Measurements from ENCODE around the gene IFT20.
A peak's percentile ranks its signal among the peaks of the same experiment; 100 is the strongest.
"Not testable (repeated sequence)": the region's sequence is repeated elsewhere in the genome, so short reads cannot be mapped to it uniquely, and the experiment has no call there.

IFT20 gene

DNA sequence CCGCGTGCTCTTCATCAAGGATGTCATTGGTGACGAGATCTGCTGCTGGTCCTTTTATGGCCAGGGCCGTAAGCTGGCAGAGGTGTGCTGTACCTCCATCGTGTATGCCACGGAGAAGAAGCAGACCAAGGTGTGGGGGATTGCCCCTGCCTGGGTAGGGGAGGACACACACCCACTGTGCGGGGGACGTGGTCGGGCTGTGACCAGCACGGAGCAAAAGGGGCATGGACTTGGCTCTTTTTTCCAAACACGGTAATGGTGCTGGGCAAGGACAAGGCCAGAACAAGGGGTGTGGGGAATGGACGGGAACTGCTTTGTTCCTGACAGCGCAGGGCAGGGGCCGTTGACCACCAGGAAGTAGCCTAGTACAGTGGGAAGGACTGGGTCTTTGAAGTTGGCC lies 7.0 kb upstream of the IFT20 start:
- TF ChIP-seq, protein P1, sequence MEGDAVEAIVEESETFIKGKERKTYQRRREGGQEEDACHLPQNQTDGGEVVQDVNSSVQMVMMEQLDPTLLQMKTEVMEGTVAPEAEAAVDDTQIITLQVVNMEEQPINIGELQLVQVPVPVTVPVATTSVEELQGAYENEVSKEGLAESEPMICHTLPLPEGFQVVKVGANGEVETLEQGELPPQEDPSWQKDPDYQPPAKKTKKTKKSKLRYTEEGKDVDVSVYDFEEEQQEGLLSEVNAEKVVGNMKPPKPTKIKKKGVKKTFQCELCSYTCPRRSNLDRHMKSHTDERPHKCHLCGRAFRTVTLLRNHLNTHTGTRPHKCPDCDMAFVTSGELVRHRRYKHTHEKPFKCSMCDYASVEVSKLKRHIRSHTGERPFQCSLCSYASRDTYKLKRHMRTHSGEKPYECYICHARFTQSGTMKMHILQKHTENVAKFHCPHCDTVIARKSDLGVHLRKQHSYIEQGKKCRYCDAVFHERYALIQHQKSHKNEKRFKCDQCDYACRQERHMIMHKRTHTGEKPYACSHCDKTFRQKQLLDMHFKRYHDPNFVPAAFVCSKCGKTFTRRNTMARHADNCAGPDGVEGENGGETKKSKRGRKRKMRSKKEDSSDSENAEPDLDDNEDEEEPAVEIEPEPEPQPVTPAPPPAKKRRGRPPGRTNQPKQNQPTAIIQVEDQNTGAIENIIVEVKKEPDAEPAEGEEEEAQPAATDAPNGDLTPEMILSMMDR (conservative IDR thresholded peaks at IDR 0.05; ENCODE audit: low read depth, low read length): no peak
- no peak for DNase-seq (ENCODE audit: low read depth)
- no peak overlapping the region for H3K4me3 ChIP-seq (ENCODE audit: low read depth, low read length)

DNA sequence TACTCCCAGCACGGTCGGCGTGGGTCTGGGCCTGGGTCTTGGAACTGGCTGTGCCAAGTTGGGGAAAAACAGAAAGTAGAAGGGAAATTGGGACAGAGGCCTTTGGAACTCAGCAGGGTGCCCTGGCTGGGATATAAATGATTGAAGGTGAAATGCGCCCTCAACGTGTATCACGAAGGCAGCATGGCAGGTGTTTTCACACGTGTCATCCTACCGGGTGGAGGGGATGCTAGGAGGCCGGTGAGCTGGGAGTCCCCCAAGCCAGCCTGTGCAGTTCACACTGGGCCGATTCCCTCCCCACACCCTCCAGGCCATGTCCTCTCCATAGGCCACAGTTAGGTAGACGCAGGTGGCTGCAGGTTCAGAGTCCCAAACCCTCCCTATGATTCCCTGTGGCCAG lies 6.2 kb upstream of the IFT20 start:
- H3K4me3 ChIP-seq (ENCODE audit: low read depth, low read length): no peak overlapping the region

DNA sequence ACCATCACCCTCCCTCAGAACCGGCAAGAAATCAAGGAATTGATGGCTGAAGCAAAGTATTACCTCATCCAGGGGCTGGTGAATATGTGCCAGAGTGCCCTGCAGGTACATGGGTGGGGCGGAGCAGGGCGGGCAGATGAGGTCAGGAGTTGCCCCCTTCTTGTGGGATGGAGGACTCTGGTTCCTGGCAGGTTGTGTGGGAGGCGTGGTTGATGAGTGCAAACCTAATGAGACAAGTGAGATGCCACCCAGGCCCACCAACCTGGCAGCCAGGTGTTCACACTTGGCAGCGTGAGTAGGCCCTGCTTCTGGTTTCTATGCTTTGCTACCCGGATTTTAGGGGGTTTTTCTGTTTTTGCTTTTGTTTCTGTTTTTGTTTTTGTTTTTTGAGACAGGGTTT lies 5.1 kb upstream of the IFT20 start:
- no peak overlapping the region for H3K4me3 ChIP-seq (ENCODE audit: low read depth, low read length)
- TF ChIP-seq, protein P1 (conservative IDR thresholded peaks at IDR 0.05; ENCODE audit: low read depth, low read length): no peak
- no peak for DNase-seq (ENCODE audit: low read depth)

More for the DNA sequence above, 6.2 kb upstream of the IFT20 start:
- DNase-seq (ENCODE audit: low read depth): no peak
- TF ChIP-seq, protein P1 (conservative IDR thresholded peaks at IDR 0.05; ENCODE audit: low read depth, low read length): no peak

DNA sequence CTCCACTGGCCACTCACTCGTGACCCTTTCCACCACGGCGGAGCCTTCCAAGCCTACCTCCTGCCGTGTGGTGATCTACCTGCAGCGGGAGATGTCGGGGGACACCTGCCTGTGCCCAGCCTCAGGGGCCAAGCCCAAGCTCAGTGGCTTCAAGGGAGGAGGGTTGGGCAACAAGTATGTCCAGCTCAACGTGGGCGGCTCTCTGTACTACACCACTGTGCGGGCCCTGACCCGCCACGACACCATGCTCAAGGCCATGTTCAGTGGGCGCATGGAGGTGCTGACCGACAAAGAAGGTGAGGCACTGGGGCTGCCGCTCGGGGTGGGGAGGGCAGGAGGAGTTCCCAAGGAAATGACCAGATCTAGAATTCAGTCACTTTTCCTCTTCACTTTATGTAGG lies 4.2 kb upstream of the IFT20 start:
- no peak overlapping the region for H3K4me3 ChIP-seq (ENCODE audit: low read depth, low read length)
- TF ChIP-seq, protein P1 (conservative IDR thresholded peaks at IDR 0.05; ENCODE audit: low read depth, low read length): no peak
- no peak for DNase-seq (ENCODE audit: low read depth)

DNA sequence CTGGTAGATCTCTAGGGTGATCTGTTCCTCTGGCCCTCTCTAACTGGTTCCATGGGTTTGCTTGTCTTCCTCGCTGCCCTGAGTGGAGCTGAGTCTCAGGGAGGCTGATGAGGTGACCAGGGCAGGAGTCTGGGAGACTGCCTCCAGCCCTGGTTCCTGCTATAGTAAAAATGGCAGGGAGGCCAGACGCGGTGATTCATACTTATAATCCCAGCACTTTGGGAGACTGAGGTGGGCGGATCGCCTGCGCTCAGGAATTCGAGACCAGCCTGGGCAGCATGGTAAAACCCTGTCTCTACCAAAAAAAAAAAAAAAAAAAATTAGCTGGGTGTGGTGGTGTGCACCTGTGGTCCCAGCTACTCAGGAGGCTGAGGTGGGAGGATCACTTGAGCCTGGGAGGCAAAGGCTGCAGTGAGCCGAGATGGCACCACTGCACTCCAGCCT lies 3.5 kb upstream of the IFT20 start:
- not testable (repeated sequence) for H3K4me3 ChIP-seq (ENCODE audit: low read depth, low read length); DNase-seq (ENCODE audit: low read depth)

DNA sequence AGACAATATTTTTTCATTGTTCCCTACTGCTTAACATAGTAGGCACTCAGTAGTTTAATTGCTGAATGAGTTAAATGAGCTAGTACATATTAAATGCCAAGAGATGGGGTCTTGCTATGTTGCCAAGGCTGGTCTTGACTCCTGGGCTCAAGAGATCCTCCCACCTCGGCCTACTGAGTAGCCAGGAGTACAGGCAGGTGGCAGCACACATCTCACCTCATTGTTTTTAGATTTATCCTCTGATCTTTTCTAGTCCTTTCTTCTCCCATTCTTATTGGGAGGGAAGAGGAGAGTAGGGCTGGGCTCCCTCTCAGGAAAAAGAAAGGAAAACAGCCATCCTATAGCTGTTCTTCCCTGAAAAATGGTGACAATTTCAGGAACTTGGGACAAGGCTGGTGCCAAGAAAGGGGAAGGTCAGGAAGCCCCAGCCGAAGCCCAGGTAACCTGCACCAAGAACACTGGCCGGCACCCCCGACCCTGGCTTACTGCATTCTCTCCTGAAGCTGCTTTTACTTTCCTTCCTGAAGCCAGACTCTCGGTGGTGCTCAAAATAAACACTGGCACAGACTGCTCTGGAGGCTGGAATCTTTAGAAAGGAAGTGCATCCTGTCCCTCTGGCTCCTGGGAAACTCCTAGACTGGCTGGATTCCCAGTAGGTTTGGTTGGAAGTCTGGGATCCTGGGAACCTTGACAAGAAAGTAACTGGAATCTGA lies 2.9 kb upstream of the IFT20 start:
- DNase-seq (ENCODE audit: low read depth): peak; percentile 41
- TF ChIP-seq, protein P1 (conservative IDR thresholded peaks at IDR 0.05; ENCODE audit: low read depth, low read length): no peak
- H3K4me3 ChIP-seq (ENCODE audit: low read depth, low read length): no peak overlapping the region

DNA sequence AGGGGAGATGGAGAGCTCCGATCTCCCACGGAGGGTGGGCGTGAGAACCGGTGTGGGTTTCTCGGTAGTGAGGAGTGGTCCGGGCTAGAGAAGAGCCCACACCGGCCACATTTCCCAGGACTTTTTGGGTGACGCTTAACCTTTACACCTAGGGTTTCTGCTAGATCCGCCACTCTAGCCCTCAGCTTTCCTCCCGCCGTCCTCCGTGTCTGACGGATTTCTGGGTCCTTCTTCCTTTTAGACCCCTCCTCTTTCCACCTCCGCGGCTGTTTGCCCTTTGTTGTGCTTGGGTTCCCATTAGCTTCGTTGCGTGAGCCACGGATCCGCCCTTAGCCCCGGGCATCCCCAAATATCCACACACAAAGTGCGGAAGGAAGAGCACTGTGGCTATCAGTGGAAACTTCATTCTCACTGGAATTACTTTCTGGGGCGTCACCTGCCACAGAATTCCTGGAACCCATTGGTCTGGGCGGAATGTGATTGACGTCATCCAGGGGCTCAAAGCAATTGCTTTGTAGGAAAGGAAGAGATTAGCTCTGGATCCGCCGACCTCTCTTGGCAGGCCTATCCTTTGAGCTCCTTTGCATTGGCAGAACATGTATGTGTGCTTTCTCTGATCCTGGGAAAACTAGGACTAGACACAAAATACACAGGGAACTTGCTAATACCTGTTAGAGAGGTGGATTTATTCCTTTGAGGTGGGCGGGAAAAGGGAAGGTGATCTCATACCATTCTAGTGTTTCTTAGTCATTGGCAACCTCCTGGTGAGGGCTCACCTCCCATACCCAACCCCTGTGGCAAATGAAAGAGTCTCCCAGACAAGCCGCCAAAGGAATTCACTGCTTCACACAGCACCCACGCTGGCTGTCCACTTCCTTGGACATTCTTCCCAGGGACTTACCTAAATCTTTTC lies 943 bp upstream of the IFT20 start:
- TF ChIP-seq, protein P1 (conservative IDR thresholded peaks at IDR 0.05; ENCODE audit: low read depth, low read length): no peak
- peak overlapping the region; percentile 91 for H3K4me3 ChIP-seq (ENCODE audit: low read depth, low read length)
- DNase-seq (ENCODE audit: low read depth): peak; percentile 90
